HTERT RPE-1 (cell line): ENCODE measurements around the gene SNRNP35.
"Not testable (repeated sequence)": the region's sequence is repeated elsewhere in the genome, so short reads cannot be mapped to it uniquely, and the experiment has no call there.

Experiments used
- in situ Hi-C: fragments of 300-500 bp; cut with MboI; formaldehyde crosslinking; loops from 4 replicates; pipeline ENCODE4 v1.14.3; 2020; ENCODE audit warnings: low sequenced_read_pairs

SNRNP35 gene

DNA sequence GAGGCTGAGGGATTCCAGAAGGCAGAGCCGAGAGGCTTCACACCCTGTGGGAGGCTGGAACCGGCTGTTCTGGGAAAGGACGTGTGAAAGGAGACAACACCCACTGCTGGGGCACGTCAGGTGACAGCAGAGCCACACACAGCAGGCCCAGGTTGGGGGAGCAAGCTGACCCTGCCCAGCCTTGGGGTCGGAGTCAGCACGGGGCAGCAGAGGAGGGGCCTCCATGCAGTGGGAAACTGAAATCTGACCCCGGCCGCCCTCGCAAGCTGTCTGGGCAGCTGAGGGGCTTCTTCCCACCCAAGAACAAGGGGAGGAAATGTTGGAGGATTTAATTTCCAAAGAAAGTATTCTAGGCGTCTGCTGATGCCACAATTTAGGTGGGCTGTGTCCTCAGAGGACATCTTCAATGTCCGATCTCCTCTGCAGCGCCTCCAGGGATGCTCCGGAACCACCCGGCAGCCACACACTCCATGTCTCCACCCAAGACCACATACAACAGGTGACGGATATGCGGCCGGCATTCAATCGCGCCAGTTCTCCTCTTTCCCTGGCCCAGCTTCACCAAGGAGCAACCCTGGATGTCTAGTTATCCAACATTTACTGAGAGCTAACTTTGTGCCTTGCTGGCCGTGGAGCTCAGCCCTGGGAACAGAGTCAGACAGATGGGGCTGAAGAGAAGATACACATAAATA lies 30.7 kb downstream of the SNRNP35 start:
- in situ Hi-C loops = no loop called here

DNA sequence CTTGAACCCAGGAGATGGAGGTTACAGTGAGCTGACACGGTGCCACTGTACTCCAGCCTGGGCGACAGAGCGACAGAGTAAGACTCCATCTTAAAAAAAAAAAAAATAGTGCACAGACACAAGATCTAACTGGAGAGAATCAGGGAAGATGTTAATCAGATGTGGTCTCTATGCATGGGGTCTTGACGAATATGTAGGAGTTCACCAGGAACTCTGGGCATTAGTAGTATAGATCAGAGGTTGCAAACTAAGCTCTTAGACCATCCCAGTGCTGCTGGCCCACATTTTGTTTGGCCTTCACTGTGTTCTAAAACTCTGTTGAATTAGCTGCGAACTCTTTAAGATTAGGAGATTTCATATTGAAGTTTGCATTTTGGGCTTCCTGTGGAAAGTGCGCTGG lies 31.6 kb downstream of the SNRNP35 start:
- in situ Hi-C loops = no loop called here

DNA sequence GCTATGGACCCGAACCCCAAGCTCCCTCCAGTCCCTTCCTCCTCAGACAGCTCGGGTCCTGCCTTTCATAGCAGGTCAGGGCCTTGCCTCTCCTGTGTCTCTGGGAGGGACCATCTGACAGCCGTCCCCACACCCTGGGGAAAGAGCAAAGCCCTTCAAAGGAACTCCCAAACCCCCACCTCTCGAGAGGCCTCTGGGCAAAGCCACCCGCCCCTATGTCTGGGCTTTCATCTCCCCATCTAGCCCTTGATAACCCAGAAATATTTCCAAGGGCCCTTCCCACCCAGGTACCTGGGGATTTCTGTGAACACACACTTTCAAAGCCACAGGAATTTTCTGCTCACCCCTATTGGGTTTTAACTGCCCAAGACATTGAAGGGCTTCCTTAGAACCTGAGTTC lies 32.1 kb downstream of the SNRNP35 start:
- in situ Hi-C loops = no loop called here

DNA sequence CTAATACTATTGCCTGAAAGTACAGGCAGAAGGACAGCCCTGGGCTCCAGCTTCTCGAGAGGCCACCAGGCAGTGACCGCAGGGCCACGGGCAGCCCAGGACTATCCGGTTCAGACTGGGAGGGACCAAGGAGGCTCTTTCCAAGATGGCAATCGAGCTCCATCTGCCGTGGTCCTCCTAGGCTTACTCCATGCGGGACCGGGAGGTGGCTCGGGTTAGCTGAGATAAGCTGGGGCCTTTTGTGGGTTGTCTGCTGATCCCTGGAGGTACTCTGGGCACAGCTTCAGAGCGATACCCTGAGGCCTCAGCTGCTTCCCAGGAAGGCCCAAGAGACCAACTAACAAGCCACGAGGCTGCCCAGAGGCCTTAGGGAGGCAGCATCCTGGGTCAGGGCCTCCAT lies 33.1 kb downstream of the SNRNP35 start:
- in situ Hi-C loops = no loop called here

DNA sequence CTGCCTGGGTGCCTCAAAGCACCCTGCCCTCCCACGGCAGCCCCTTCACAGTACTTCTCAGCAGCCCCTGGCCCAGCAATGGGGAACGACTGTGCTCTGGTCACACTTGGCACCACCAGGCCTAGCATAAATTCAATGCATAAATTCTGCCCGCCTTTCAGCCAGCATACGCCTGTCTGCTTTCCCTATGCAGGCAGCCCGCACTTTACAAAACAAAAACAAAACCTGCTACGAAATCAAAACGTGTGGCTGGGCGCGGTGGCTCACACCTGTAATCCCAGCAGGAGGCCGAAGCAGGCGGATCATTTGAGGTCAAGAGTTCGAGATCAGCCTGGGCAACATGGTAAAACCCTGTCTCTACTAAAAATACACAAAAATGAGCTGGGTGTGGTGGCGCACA lies 33.5 kb downstream of the SNRNP35 start:
- in situ Hi-C loops = no loop called here

DNA sequence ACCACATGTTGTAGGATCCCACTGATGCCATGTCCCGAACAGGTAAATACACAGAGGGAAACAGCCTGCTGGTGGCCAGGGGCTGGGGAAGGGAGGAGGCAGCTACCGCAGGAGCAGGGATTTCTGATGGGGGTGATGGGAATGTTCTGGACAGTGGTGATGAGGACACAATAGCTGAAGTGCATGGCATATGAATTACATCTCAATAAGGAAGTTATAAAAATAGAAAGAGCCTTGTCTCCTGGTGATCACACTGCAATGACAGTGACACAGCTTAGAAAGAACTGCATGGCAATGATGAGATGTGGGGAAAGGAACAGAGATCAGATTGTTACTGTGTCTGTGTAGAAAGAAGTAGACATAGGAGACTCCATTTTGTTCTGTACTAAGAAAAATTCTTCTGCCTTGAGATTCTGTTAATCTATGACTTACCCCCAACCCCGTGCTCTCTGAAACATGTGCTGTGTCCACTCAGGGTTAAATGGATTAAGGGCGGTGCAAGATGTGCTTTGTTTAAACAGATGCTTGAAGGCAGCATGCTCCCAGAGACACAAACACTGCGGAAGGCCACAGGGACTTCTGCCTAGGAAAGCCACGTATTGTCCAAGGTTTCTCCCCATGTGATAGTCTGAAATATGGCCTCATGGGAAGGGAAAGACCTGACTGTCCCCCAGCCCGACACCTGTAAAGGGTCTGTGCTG lies 34.5 kb downstream of the SNRNP35 start:
- in situ Hi-C loops = not testable (repeated sequence)

DNA sequence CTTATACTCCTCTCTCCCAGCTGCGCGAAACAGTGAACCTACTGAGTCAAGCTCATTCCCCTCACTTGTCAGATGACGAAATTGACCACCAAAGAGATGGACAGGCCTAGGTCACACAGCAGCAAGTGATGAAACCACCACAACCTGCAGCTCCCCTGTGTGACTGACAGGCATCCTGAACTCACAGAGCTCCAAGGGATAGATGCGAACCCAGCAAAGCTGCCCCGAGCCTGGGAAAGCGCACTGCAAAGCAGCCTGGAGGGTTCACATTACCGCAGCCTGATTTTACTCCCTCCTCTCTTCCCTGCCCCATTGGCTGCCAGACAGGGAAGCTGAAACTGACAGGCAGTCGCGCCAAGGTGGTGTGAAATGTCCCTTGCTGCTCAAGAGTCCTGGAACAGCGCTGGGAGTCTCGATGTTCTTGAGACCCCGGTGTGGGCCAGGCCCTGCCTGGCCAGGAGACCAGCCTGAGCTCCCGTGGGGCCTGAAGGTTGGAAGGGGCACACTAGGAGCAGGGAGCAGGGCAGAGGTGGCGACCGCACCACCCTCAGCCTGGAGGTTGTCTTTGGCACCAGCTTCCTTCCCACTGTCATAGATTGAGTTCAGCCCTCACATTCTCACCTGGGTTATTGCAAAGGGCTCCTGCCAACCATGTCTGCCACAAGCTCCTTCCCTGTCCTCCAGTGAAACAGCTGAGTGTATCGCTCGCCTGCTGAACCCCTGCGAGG lies 36.3 kb downstream of the SNRNP35 start:
- in situ Hi-C loops = no loop called here

DNA sequence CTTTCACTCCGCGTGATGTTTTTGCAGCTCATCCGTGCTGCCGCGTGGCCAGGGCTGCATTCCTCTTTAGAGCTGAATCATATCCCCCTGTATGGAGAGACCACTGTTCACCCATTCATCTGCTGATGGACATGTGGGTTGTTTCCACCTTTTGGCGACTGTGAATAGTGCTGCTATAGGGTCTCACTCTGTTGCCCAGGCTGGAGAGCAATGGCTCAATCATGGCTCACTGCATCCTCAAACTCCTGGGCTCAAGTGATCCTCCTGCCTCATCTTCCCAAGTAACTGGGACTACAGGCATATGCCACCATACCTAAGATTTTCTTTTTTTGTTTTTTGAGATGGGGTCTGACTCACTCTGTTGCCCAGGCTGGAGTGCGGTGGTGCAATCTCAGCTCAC lies 39.1 kb downstream of the SNRNP35 start:
- in situ Hi-C loops = no loop called here

DNA sequence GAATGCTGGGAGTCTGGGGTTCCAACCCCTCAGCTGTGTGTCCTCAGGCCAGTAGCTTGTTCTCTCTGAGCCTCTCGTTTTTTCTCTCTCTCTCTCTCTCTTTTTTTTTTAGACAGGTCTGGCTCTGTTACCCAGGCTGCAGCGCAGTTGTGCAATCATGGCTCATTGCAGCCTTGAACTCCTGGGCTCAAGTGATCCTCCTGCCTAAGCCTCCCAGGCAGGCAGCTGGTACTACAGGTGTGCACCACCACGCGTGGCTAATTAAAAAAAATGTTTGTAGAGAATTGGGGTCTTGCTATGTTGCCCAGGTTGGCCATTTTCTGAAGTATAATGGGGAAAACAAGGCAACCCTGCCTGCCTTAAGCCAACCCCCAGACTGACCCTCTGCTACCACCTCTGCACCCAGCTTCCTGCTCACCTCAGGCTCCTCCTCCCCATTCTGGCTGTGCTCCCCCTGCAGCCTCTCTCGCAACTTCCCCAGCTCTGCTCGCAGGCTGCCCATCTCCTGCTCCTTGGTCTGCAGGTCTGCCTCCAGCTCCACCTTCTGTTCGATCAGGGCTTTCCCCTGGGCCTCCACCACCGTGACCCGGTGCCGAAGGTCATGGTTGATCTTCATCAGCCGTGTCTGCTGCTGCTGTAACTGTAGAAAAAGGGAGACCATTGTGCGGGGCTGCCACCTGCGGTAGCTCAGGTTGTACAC lies 40.3 kb downstream of the SNRNP35 start:
- in situ Hi-C loops = no loop called here

DNA sequence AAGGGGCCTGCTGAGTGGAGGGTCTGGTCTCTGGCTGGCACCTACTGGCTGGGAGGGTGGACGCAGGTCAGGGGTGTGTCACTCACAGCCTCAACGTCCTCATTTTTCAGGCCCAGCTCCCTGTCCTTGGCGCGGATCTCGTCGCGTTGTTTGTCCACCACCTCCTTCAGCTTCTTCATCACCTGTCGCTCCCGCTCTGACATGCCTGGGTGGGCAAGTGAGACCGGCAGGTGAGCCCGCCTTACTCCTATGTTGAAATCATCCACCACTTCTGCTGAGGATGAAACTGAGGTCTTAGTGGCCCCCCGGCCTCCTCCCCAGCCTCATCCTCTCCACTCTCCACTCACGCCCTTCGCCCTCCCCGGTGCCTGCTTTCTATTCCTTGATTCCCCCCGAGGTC lies 41.4 kb downstream of the SNRNP35 start:
- in situ Hi-C loops = no loop called here

DNA sequence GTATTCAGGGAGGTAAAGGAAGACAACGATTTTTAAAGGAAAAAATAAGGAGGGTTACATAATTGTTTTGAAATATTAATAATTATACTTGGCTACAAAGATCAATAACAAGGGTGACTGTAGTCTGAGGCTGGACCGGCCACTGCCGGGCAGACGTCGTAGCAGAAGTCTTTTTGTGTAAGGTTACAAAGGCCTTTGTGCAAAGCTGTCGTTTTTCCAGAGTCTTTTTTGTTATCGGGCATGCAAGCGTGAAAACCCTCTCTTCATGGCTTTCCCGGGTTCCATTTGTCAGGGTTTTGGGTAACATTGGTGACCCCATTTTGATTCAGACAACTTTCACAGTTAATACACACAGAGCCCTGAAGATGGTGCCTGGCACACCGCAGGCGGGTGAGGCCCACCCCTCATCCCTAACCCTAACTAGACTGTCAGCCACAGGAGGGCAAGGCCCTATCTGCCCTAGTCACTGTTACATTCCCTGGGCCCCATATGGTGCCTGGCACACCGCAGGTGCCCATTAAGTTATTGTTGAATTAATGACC lies 44.3 kb downstream of the SNRNP35 start:
- in situ Hi-C loops = no loop called here

DNA sequence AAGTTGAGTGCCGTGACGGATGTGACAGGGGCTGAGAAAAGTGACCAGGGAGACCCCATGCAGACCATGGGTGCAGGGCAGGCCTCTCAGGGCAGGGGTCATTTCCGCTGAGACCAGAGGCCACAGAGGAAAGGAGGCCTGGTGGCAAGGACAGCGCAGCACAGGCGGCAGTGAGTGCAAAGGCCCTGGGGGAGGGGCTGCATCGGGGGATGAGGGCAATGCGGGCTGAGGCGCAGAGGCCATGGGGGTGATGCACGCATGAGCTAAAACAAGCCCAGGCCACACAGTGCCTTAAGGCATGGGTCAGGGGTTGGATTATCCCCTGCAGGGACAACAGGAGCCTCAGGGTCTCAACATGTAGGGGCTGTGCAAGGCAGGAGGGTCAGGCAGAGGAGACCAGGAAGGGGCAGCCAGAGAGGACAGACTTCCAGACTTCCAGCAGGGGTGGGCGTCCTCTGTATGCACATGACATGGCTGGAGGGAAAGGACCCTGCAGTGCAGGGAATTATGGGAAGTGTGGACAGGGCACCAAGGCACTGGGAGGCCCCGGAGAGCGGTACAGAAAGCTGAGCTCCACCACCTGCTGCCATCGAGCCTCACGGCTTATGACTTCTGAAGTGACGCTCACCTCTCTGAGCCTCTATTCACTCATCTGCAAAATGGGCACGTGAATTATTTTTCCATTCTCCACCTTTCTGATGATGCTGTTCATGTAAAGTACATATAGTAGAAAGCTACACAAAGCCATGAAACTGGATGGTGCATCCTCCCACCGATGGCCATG lies 48.3 kb downstream of the SNRNP35 start:
- in situ Hi-C loops = no loop called here

DNA sequence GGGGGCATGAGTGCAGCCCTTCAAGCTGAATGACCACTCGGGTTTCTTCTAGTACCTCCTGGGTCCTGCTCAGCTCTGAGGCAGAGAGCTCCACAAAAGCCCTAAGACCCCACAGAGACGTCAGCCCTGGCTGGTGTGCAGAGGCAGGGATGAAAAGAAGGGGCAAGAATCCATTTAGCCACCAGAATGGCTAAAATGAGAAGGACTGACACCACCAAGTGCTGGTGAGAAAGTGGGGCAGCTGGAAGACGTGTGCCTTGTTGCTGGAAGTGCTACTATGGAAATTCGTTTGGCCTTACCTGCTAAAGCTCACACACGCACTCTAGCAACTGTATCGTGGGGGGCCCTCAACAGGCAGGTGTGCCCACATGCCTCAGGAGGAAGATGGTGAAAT lies 48.9 kb downstream of the SNRNP35 start:
- in situ Hi-C loops = no loop called here

DNA sequence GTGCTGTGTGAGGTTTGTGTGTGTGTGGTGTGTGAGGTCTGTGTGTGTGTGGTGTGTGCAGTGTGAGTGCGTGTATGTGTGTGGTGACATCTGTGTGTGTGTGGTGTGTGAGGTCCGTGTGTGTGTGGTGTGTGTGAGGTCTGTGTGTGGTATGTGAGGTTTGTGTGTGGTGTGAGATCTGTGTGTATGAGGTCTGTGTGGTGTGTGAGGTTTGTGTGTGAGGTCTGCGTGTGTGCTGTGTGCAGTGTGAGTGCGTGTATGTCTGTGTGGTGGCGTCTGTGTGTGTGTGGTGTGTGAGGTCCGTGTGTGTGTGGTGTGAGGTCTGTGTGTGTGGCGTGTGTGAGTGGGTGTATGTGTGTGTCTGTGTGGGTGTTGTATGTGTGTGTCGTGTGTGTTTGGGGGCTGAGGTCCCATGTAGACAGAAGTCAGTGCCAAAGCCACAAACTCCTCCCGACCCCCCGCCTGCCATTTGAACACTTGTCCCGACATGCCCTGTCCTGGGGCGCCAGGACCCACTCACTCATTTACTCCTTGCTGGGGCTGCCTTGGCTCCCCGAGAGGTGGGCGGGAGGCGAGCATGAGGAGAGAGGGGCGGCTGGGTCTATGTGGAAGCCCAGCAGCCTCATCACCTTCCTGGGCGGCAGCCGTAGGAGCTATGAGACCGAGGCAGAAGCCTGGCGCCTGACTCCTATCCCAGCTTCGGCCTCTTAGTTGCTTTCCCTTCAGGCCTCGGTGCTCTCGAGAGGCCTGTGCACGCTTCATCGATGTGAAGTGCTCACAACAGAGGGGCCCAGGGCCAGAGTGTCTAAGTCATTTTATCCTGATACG lies 55.1 kb downstream of the SNRNP35 start:
- in situ Hi-C loops = no loop called here

DNA sequence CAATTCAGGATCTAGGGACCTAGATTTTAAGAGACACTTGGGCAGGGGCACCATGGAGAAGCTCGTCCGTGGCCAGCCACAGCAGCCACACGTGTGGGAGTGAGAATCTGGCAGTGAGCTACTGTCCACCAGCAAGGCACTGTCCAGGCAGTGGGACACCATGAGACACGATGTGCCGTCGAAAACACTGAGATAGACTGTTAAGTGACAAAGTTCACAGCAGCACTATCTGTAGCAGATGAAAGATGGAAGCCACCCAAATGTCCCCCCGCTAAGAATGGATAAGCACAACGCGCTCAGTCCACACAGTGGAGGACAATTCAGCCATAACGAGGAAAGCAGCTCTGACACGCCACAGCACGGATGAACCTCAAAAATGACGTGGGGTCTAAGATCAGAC lies 55.9 kb downstream of the SNRNP35 start:
- in situ Hi-C loops = no loop called here

DNA sequence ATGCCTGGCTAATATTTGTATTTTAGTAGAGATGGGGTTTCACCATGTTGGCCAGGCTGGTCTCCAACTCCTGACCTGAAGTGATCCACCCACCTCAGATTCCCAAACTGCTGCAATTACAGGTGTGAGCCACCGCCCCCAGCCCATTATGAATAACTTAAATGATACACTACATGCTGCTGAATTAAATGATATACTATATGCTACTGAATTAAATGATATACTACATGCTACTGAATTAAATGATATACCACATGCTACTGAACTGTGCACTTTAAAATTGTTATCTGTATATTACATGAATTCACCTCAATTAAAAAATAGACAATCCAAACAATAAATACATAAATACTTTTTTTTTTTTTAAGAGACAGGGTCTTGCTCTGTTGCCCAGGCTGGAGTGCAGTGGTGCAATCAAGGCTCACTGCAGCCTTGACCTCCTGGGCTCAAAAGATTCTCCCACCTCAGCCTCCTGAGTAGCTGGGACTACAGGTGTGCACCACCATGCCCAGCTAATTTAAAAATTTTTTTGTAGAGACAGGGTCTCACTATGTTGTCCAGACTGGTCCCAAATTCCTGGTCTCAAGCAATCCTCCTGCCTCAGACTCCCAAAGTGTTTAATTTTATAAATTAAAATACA lies 56.8 kb downstream of the SNRNP35 start:
- in situ Hi-C loops = not testable (repeated sequence)

DNA sequence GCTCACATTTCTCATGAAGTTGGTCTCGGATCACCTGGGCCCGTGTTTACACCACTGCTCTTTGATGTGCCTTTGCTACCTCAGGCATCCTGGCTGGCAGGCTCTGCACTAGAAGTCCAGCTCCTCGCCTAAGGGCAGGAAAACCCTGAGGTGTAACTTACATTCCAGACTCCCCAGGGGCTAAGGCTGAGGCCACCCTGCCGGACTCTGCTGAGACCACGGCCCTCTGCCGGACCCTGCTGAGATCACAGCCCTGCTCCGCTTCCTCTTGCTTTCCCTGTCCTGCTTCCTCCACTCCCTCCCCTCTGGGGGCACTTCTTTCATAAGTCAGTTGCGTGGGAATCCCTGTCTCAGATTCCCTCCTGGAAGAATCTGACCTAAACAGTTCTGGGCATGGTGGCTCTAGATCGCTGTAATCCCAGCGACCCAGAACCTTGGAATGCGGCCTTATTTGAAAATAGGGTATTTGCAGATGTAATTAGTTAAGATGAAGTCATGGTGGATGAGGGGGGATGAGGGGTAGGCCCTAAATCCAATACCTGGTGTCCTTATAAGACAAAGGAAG lies 58.4 kb downstream of the SNRNP35 start:
- in situ Hi-C loops = no loop called here
